GM18519 (cell line): ENCODE measurements around the gene HDAC7.
A peak's percentile ranks its signal among the peaks of the same experiment; 100 is the strongest.
"Not testable (repeated sequence)": the region's sequence is repeated elsewhere in the genome, so short reads cannot be mapped to it uniquely, and the experiment has no call there.

Source experiments
- ATAC-seq: cut with Tn5 transposase; IDR thresholded peaks from one replicate; pipeline ENCODE4 v1.9.1; 2021; ENCODE audit warnings: mild to moderate bottlenecking, moderate library complexity; ENCODE audit not compliant: unreplicated experiment, low FRiP score

The HDAC7 gene

DNA sequence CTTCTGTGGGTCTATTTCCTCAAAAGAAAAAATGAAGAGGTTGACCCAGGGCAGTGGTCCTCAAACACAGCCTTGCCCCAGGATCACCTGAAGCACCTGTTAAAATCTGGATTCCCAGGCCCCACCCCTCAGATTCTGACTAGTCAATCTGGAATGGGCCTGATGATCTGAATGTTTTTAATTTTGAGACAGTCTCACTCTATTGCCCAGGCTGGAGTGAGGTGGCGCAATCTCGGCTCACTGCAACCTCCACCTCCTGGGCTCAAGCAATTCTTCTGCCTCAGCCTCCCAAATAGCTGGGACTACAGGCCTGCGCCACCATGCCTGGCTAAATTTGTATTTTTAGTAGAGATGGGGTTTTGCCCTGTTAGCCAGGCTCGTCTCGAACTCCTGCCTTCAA is 4.3 kb downstream of the HDAC7 start:
- ATAC-seq: not testable (repeated sequence)

DNA sequence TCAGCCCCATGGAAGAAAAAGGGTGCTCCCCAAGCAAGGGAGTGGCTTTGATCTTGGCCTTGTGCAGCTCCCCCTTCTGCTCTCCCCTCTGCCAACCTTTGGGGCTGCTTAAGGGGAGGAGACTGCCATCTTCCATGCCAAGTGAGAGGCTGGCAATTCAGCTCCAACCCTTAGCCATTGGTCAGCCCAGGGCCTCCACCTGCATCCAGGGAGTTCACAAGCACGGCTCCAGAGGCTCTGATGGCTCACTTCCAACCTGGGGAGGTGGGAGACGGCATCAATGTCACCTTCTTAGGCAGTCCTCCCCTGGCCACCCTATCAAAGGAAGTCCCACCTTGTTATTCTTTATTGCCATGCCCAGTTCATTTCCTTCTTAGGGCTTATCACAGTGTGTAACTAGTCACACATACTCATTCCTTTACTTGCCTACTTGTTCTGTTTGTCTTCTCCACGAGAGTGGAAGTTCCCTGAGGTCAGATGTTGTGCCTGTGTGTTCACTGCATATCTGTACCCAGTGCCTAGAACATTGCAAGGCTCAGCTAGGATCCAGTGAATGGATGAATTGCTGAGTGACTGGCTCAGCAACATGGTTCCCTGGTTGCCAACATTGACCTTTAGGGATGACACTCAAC is 5.0 kb downstream of the HDAC7 start:
- ATAC-seq: no peak

DNA sequence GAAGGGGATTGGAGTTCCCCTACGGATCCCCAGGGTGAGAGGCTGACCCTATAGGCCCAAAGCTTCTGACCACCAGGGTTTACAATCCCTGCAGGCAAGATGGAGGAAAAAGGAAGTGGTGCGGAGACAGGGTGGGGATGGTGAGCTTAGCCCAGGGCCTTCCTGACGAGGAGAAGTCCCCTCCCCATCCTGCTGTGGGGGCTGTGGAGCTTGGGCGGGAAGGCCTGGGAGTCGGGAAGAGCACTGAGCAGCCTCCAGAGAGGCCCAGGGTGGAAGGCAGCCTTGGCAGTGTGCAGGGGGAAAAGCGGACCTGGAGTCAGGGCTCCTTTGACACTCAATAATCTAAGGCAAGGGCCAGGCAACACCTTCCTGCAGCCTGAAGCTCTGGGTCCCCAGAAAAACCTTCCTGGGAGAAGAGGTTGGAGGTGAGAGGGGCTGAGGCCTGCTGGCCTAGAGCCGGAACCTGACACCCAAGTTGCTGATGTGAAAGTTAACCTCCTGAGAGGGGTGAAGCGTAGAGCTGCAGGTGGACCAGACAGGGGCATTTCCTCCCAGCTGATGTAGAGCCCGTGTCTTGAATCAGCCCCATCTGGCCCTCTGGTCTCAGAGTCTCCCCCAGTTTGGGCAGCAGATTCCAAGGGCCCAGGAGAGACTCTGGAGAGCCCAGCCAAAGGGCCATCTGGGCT is 6.0 kb downstream of the HDAC7 start:
- peak; percentile 28 for ATAC-seq

DNA sequence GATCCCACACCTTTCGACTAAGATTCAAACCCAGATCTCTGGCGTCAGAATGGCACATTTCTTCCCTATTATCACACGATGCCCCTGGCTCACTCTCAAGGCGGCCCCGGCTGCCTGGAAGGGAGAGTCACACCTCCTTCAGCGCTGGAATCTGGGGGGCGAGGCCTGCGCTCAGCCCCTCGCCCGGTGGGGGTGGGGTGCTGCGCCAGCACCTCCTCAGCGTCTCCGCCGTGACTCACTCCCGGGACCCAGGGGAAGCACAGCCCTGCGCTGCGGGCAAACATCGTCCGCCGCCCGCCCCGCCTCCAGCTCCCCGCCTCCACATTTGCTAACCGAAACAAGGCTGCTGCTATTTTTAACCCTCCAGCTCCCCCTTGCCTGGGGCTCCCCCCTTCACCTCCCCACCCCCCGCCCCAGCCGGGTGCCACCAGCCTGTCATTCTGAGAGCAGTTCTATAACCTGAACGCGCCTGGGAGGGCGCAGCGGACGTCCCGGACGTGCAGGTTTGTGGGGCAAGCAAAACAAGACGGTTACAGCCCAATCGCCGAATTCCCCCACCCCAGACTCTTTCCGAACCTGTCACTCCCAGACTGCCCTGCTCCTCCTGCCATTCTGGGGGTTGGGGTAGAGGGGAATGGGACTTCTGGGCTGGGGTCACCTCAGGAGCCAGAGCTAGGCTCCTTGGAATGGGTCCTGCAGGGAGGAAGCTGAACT is 6.7 kb downstream of the HDAC7 start:
- ATAC-seq: peak; percentile 40

DNA sequence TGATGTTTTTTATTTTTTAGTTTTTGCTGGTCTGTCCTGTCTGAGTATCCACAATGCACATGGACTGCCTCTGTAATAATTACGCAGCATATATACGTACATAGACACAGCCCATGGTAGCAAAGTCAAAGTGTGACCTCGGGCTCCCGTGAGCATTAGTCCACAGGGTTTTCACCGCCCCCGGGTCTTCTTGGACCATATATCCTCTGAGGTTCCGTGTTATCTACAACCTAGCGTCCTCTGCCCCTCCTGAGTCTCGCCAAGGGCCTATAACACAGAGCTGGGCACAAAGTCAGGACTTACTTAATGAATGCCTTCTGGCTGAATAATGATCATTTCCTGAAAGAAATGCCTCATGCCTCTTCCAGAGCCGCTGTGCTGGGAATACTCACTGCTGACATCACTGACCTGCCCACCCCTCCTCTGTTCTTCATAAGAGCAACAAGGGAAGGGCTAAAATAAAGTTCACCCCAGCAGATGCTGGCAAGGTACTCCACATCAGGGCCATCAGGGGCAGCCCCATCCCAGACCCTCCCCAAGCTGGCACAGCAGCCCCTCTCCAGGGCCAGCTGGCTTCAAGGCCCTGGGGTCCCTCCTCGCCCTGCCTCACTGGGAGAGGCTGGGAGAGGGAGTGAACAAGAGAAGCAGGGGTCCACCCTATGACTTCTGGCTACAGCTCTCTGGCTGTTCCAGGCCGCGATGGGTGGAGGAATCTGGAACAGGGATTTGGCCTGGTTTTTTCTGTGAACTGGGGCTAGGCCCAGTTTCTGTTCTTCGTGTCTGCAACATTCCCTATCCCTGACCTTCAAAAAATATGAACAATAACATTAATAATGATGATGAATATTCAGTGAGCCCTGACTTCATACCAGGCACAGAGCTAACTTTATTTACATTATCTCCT is 7.9 kb downstream of the HDAC7 start:
- ATAC-seq: no peak

DNA sequence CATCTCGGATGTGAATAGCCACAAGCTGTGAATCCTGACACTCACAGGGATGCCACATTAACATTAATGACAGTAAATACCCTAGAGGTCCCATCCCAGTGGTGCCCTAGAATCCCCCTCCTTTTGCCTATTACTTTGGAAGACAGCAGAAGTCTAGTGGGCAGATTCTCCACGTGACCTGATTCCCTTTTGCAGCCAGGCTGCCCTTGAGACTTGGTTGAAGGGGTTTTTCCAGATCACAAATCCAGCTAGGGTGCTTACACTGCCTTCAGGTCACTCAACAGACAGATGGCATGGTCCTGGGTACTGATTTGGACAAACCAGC is 8.7 kb downstream of the HDAC7 start:
- no peak for ATAC-seq

DNA sequence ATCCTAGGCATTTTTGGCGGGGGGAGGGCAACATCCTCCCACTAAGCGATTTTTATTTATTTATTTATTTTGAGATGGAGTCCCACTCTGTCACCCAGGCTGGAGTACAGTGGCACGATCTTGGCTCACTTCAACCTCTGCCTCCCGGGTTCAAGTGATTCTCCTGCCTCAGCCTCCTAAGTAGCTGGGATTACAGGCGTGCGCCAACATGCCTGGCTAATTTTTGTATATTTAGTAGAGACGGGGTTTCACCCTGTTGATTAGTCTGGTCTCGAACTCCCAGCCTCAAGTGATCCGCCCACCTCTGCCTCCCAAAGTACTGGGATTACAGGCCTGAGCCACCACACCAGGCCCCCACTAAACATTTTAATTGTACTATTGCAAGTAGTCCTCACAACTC is 10.2 kb downstream of the HDAC7 start:
- ATAC-seq: not testable (repeated sequence)

DNA sequence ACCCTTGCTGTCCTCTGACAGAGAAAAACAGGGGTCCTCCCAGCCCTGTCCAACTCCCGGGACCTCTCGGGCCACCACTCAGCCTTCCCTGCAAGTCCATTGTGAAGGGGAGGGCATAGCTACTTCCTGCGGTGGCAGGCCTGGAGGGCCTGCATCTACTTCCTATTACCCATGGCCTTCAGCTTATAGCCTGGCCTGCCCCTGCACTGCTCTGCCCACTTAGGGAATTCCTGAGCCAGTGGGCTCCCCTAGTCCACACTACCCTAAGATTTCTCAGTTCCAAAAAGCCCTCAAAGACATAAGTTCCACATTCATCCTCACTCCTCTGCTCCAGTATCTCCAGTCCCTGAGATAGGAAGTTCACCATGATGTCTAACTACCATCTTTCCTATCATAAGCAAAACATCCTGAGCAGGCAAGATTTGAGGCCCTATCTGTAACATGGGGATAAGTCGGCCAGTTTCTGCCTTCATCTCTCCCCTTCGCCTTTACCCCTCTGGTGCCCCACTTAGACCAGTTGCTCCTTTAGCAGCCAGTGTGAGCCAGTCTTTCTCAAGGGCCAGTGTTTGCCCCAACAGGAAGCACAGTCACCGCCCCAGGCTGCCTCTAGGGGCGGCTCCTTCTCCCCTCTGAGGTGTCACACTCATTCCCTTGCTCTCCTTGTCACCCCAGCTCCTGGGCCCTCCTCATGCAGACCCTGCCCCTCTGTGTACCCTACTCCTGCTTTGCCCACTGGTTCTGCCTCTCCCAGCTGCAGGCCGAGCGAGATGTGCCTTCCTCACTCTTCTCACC is 10.9 kb downstream of the HDAC7 start:
- no peak for ATAC-seq

DNA sequence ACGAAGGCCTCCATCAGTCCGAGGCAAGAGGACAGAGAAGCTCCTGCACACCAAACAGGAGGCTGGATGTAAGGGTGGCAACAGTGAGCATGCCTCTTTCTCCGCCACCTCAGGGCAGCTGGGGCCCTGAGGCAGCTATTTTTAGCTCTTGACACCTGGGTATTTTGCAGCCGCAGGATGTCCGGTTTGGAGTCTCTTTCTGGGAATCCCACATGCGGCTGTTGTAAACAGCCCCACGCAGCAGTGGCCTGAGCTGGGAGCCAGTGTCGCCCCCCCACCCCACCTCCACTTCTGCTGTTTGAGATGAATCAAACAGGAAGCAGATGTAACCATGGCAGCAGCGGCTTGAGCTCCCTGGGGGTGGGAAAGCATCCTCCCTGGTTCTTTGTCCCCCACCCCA is 11.7 kb downstream of the HDAC7 start:
- ATAC-seq: no peak

DNA sequence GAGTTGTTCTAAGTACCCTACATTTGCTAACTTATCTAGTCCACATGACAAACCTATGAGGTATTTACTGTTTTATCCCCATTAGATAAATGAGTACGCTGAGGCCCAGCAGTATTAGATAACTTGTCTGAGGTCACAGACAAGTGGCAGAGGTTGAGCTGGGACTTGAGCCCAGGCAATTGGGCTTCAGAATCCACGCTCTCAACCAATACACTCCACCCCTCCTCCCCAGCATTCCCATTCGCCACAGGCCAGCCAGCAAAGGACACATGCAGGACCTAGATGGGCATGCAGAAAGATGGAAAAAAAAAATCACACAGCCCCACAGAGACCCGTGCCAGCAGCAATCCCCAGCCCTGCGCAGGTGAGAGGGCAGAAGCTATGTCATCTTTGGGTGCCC is 12.4 kb downstream of the HDAC7 start:
- no peak for ATAC-seq

DNA sequence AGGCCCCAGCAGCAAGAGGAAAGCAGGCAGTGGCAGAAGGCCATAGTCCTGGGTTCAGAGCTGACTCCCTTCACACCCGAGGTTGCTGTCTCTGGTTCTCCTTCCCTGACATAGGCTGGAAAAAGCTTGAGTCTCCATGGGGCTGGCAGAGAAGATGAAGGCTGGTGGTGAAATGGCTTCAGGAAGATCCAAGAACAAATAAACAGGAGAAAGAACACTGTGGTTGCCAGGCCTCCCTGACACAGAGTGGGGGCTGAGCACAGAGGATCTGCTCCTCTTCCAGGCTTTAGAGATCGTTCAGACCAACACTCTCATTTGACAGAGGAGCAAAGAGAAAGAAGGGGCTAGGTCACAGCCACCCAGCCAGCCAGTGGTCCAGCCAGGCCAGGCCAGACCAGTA is 14.3 kb downstream of the HDAC7 start:
- ATAC-seq: no peak

DNA sequence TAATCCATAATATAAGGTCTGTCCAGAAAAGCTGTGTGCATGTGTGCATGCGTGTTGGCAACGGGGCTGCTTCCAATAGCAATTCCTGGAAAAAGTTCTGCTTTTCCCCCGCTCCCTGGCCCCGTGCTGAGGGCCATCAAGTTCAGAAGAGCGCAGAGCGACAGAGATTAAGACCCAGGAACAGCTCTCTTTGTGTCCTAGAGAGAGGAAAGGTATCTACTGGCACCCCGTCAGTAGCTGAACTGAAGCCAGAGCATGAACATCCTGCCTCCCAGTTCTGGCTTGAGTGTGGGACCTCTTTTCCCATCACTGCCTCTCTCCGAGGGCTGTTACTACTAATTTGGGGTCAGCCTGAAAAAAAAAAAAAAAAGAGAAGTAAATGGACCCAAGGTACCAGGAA is 15.5 kb downstream of the HDAC7 start:
- no peak for ATAC-seq

DNA sequence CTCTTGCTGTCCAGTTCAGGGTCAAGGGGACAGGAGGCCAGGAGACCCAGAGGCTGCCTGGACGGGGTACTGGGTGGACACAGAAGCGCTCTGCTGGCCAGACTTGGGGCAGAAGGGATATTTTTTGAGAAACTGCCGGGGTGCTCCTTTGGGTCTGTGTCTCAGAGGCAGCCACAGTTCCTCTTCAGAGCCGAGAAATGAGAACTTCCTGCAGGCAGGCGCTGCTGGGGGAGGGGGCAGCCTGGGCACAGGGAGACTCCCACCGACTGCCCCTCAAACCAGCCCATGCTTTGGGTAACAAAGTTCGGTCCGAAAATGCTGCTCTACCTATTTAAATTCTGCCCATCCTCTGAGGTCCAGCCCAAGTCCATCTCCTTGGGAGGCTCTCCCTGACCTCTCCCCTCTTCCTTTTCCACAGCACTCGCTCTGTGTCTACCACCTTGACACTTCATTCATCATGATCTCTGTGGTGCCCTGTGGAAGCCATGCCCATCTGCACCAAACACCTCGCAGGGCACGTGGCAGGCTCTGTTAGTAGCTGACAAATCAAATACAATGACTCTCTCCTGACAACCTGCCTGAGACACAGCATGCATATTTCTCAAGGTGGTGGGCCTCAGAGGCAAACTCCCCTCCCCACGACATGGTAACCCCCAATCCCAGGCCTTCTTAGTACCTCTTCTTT is 16.4 kb downstream of the HDAC7 start:
- no peak for ATAC-seq

DNA sequence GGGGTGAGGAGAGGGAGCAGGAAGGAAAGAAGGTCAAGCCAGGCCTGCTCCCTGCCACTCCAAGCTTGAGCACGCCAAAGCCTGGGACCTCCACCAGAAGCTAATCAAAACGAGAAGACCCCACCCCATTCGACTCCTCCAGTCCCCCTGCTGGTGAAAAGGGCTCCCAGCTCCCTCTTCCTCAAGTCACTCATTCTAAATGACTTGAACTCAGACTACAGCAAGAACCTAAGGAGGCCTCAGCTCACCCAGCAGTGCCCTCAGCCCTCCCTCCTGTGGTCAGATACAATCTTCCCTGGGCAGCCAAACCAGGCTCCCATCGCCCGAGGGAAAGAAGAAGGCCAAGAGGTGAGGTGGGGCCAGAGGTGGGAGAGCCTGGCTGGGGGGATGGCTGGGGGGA is 17.4 kb downstream of the HDAC7 start:
- no peak for ATAC-seq

DNA sequence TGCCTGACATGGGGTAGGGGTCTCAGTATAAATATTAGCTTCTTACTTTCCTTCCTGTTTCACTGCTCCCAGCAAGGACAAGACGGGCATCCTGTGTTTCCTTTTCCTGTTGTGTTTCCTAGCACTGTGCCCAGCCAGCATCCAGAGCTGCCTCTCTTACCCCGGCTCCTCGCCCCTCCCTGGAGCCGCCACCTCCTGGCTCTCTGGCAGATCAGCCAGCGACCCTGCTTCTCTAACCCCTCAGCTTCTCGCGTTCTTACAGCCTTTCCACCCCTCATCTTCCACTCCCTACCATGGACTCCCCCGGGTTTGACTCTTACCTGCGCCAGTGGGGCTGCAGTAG is 17.8 kb downstream of the HDAC7 start:
- no peak for ATAC-seq

DNA sequence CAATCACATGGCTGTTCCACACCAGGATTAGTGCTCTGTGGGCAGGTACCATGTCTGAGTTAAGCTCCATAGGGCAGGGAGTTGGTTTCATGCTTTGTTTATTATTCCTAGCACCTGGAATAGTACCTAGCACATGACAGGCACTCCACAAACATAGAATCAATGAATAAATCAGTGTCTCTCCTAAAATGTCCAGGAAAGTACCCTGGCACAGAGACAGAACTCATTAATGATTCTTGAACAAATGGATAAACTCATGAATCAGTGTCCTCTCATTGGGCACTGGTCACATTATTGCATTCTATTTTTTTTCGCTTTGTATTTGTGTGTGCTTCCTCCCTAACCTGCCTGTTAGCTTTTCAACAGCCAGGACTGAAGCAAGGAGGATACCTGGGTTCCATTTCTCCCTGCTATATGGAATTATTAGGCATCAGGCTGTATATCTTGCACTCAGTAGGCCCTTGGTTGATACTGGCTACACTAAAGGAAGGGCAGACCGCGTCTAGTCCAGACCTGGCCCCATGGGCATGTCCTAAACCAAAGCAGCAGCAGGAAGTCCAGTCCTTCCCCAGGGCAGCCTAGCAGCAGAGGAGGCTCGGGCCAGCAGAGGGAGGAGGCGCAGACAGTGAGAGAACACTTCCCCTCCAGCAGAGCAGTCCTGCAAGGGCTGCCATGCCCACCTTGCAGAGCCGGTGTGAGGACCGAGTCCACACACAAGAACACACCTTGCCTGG is 18.4 kb downstream of the HDAC7 start:
- no peak for ATAC-seq

DNA sequence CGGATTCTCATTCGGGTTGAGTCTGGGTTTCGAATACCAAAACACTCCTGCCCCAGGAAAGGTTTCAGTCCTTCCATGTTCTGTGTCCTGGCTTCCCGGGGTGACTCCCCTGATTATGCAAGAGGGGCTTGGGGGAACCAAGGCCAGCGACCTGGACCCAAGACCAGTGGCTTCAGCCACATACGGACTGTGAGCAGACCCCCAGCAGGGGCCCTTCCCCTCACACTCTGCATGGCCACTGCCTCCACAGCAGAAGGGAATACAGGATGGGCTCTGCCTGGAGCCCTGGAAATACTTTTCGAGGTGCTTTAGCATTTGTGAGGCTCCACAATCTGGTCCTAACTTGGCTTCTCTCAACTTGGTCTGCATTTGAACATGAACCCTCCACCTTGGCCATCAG is 19.1 kb downstream of the HDAC7 start:
- no peak for ATAC-seq

DNA sequence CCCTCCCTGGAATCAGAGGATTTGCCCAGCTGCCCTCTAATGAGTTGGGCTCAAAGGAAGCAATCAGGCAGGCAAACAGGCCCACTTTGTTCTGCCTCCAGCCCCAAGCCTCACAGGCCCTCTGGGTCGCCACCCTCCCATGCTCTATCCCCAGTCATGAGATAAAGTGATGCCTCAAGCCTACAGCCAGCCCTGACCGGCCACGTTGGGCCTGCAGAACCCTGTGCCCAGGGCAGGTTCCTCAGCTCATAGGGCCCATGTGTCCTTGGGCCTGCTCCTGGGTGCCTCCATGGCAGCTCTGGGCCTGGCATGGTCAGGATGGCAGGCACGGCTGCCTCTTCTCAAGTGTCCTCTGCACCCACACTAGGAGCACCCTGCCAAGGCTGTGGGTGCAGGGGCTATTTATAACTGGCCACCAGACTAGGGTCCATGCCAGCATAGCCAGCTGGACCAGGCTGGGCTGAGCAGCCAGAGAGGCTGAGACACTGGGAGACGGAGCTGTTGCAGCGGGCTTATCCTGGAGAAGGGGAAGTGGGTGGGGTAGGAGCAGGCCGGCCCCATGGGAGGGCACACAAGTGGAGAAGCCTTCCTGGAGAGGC is 20.2 kb downstream of the HDAC7 start:
- ATAC-seq: no peak
